HG02798 (cell line): ENCODE measurements around the gene ZBTB7A.
"Not testable (repeated sequence)": the region's sequence is repeated elsewhere in the genome, so short reads cannot be mapped to it uniquely, and the experiment has no call there.

Source experiments
- ATAC-seq: cut with Tn5 transposase; IDR thresholded peaks from one replicate; pipeline ENCODE4 v1.9.1; 2021; ENCODE audit warnings: mild to moderate bottlenecking; ENCODE audit not compliant: unreplicated experiment, poor library complexity

The ZBTB7A gene

DNA sequence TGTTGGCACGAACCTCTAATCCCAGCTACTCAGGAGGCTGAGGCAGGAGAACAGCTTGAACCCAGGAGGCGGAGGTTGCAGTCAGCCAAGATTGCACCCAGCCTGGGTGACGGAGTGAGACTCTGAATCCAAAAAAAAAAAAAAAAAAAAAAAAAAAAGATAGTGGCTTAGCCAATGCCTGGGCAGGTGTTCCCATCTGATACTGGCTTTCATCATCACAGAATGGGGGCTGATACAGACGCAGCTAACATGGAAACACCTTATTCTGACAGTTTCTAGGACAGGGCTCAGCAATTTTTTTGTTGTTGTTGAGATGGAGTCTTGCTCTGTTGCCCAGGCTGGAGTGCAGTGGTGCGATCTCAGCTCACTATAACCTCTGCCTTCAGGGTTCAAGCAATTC lies 65.9 kb downstream of the ZBTB7A start:
- not testable (repeated sequence) for ATAC-seq

DNA sequence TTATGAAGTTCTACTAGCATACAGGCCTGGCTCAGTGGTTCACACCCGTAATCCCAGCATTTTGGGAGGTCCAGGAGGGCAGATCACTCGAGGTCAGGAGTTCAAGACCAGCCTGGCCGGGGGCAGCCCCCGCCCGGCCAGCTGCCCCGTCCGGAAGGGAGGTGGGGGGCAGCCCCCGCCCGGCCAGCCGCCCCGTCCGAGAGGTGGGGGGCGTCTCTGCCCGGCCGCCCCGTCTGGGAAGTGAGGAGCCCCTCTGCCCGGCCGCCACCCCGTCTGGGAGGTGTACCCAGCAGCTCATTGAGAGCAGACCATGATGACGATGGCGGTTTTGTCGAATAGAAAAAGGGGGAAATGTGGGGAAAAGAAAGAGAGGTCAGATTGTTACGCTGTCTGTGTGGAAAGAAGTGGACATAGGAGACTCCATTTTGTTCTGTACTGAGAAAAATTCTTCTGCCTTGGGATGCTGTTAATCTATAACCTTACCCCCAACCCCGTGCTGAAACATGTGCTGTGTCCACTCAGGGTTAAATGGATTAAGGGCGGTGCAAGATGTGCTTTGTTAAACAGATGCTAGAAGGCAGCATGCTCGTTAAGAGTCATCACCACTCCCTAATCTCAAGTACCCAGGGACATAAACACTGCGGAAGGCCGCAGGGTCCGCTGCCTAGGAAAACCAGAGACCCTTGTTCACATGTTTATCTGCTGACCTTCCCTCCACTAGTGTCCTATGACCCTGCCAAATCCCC lies 67.9 kb downstream of the ZBTB7A start:
- ATAC-seq, result not testable (repeated sequence)

DNA sequence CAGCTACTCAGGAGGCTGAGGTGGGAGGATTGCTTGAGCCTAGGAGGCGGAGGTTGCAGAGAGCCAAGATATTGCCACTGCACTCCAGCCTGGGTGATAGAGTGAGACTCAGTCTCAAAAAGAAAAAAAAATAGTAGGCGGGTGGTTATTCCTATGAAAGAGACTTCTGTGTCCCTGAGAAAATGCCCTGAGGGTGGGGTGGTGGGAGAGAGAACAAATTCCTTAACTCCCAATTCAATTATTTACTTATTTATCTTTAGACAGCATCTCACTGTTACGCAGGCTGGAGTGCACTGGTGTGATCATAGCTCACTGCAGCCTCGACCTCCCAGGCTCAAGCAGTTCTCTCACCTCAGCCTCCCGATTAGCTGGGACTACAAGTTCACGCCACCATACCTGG lies 71.1 kb downstream of the ZBTB7A start:
- ATAC-seq, result no peak
